H54 (cell line): ENCODE results near the gene SERPING1.

Source experiments
- DNase-seq: peaks from one replicate; pipeline ENCODE4 v3.0.0; 2011; ENCODE audit warnings: low spot score, mixed read lengths; ENCODE audit not compliant: insufficient read length
- FAIRE-seq: peaks from 3 replicates; lab custom pipeline; 2011; peaks lifted over from hg19 to GRCh38; lab: Jason Lieb, UNC
- POLR2A ChIP-seq: IDR thresholded peaks from 2 replicates; pipeline ENCODE4 v1.6.1; 2011; ENCODE audit warnings: low read depth, mild to moderate bottlenecking, low read length

SERPING1 gene

GRCh38 chr11:57662893-57663292 is 65.4 kb downstream of the SERPING1 start:
- no peak for TF ChIP-seq POLR2A
- DNase-seq (no peak), FAIRE-seq (no peak)

- FAIRE-seq (no peak), DNase-seq (no peak)
- TF ChIP-seq POLR2A = no peak
Measured at GRCh38 chr11:57663975-57664374, 66.5 kb downstream of the SERPING1 start.
